Peyer's patch (tissue), 4 donors: ENCODE data around the gene VENTX.

Experiments
- CTCF ChIP-seq, 6 experiments: fragments of 450-650 bp in 4 of 6; fragments of 200-600 bp in 2 of 6; sonication (generic) in 1 of 6; IDR thresholded peaks; one replicate each; pipeline ENCODE4 v1.5.1; 2017 to 2019; ENCODE audit warnings: antibody characterized with exemption in 6 of 6, mild to moderate bottlenecking in 3 of 6, moderate library complexity in 1 of 6
- POLR2A ChIP-seq, 2 donors: fragments of 450-650 bp; IDR thresholded peaks; one replicate each; pipeline ENCODE4 v1.5.1; 2017; ENCODE audit warnings: antibody characterized with exemption in 2 of 2, mild to moderate bottlenecking in 2 of 2, moderate library complexity in 2 of 2

GRCh38 chr10:133245439-133246235 is 8.0 kb downstream of the VENTX start:
- TF ChIP-seq CTCF (IDR thresholded peaks at IDR 0.05) (no peak), POLR2A (IDR thresholded peaks at IDR 0.05) (no peak)
